GM21390 (cell line): Measurements from ENCODE around the gene NOTCH4.

Experiments used
- ATAC-seq: cut with Tn5 transposase; IDR thresholded peaks from one replicate; pipeline ENCODE4 v1.9.1; 2021; ENCODE audit not compliant: unreplicated experiment

The NOTCH4 gene

DNA sequence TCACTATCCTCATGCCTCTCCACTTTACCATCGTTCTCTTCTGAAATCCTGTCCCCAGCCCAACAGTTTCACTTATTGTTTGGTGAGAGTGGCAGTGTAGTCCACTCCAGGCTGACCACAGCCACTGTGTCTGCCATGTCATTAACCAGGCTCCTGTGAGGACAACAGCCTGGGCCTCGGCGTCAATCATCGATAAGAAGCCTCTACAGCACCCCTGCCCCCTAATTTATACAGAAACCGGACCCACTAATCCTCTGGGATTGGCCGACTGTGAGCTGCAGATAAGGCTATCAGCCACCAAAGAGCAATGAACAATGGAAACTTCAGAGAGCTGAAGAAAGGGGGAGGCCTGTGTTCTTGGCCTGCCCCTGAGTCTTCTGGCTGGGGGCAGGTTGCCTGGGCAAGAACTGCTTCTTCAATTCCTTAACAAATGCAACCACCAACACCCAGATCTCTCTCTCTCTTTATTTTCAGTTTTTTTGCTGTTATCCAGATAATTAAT is 56.1 kb downstream of the NOTCH4 start:
- no peak for ATAC-seq

- no peak for ATAC-seq
These were observed 56.6 kb downstream of the NOTCH4 start for GRCh38 chr6:32167154-32167760.

- ATAC-seq = no peak
These were observed 57.3 kb downstream of the NOTCH4 start for GRCh38 chr6:32166411-32167061.

GRCh38 chr6:32164295-32164694 is 59.6 kb downstream of the NOTCH4 start, which contains the start of gene EGFL8:
TSS of gene EGFL8 (plus strand) at chr6:32164595. CDS start at chr6:32166166, 1,571 bp downstream.
- ATAC-seq = no peak

GRCh38 chr6:32163559-32164258 is 60.2 kb downstream of the NOTCH4 start:
- ATAC-seq = no peak

GRCh38 chr6:32158052-32158451 is 65.8 kb downstream of the NOTCH4 start:
- no peak for ATAC-seq

GRCh38 chr6:32156891-32157290 is 67.0 kb downstream of the NOTCH4 start:
- no peak for ATAC-seq

GRCh38 chr6:32154514-32155161 is 69.2 kb downstream of the NOTCH4 start:
- peak; percentile 57 for ATAC-seq

DNA sequence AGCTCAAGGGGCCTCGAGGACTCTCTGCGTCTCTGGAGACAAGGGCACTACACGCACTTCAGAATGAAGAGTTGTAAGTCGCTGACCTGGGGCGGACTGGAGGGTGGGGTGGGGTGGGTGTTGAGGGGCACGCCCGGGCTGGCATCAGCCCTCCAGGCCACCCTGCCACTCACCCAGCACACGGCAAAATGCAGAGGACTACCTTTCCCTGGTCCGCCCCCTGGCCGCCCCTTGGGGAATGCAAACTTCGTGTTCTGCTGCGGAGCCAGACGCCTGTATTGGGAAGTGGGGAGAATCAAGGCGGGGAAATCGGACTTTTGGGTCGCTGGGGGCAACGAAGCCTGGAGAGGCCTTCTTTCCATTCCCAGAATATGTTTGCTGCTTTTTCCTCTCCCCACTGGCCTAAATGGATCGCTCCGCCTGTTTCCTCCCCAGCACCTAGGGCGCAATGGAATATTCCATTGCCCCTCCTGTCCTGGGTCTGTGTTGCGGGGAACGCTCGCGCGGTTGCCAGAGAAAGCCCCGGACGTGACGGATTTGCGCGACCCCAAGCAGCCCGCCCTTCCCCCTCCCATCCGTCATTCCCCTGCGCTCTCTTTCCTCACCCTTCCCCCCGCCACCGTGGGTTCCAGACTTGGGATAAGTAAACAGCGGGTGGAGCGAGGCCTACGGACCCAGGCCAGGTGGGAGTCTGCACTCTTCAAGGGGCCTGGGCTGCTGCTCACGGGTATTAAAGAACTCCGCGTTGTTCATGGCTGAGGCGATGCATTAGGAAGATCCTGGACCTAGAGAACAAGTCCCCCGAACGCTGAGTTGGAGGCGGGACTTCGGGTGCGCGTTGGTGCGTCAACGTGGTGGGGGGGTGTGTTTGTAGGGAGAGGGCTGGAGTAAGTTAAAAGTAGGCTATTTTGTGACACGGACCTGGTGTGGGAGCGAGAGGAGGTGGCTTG is 70.0 kb downstream of the NOTCH4 start, which contains the start of gene PPT2:
Gene PPT2, plus strand, starts transcription at position 578 of the 950 bp plus-strand sequence. CDS start 454 bp downstream, outside the sequence.
- peak; percentile 36 for ATAC-seq

GRCh38 chr6:32152769-32153563 is 70.9 kb downstream of the NOTCH4 start:
- no peak for ATAC-seq

DNA sequence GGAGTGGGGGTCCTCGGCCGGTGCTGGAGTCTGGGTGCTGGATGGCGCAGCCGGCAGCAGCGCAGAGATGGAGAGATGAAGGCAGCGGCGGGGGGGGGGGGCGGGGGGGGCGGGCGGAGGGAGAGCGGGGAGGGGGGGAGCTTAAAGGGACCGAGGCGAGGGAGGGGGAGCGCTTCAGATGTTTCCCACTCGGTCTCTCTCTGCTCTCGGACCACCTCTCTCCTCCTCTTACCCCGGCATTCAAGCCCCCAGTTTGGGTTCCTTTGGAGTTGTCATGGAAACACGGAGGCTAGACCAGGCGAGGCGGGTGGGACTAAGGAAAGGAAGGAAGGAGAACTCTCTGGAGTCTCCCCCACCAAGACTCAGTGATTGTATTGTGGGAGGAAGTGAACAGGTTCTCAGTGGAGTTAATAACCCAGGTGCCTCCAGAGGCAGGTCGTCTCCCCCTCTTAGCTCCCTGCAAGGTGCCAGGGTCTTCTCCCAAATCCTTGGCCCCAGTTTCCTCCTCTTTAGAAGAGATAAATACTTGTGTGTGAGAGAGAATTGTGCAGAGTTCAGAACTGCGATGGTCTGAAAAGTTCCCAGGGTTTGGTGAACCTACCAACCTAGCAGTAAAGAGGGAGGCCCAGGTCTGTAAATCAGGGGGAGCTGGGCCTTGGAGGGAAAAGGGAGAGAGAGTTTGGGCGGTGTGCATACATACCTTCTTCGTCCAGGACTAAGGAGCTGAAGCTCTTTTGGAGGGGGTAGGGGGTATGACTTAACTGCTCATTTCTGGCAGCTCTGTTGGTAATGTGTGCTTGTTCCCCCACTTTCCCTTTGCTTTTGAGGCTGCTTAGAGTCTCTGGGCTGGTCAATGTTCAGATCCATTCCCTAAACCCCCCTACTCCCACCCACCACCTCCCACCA is 71.8 kb downstream of the NOTCH4 start, which contains the start of gene PRRT1:
Gene PRRT1, minus strand, starts transcription at position 77 of the 906 bp plus-strand sequence. CDS start 112 bp downstream, outside the sequence.
- ATAC-seq = no peak

- ATAC-seq = no peak
These were observed 72.5 kb downstream of the NOTCH4 start for GRCh38 chr6:32151181-32151862.

GRCh38 chr6:32149932-32150870 is 73.7 kb downstream of the NOTCH4 start:
- ATAC-seq = no peak

- ATAC-seq = no peak
These were observed 74.6 kb downstream of the NOTCH4 start for GRCh38 chr6:32149092-32149755.

DNA sequence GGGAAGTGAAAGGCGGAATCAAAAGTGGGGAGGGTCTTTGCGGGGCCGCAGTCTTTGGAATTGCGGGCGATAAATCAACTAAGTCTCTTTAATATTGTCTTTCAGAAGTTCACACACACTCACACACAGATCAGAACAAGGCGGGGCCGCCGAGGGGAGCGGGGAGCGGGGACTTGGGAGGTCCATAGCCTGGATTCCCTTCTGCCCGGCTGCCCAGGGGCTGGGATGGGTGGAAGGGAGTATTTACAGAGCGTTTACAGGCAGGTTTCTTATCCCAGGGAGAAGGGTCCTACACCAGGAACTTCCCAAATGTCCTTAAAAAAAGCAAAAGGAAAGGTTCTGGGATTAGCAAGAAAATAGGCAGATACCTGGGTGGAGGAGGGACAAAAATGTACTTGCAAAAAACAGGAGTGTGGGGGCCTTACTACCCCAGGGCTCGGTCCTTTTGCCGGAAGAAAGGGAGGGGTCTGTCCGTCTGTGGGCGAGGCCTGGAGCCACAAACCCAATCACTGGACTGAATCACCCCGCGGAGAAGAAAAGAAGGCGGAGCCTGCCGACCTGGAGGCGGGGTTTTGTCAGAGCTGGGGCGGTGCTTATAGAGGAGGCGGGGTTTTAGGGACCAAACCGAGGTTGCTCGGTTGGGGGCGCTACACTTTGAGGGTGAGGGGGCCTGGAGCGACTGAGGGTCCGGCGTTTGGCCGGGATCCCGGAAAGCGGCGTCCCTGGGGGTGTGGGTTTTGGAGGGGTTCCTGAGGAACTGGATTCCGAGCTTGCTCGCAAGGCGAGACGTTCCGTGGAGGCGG is 75.4 kb downstream of the NOTCH4 start:
- no peak for ATAC-seq
